PC-9 (cell line): ENCODE measurements around the gene GFER. TPM values are rescaled to one million over a fixed set of nuclear protein-coding genes. Genes with fewer than 3 reads are reported as not detected.

Source experiments
- BruUV-seq: library from RNA; stranded (reverse); fragments of 400-500 nt; replicated peaks from 2 replicates; lab custom pipeline; 2021; lab: Mats Ljungman, UMichigan
- CTCF ChIA-PET: fragments of 300-600 bp; sonication (Branson Sonifier 250); formaldehyde crosslinking; loops from one replicate; lab custom pipeline; 2022; ENCODE audit warnings: antibody characterized with exemption; lab: Charles Lee
- POLR2A ChIA-PET: fragments of 300-600 bp; sonication (Branson Sonifier 250); formaldehyde crosslinking; loops from one replicate; lab custom pipeline; 2022; ENCODE audit warnings: antibody characterized with exemption; ENCODE audit not compliant: unreplicated experiment; lab: Charles Lee
- DNase-seq, 2 experiments: peaks; one replicate each; pipeline versions ENCODE4 v3.0.0 to v3.0.0-alpha.2; 2015 to 2022; ENCODE audit warnings: mixed read lengths in 1 of 2
- H2AFZ ChIP-seq: fragments of 200-600 bp; sonication (generic); 2 replicates; pipeline ENCODE4 v1.8.1; 2017; ENCODE audit warnings: antibody characterized with exemption
- H3F3A ChIP-seq: fragments of 200-600 bp; sonication (generic); 2 replicates; pipeline ENCODE4 v1.8.1; 2017; ENCODE audit warnings: antibody characterized with exemption, mild to moderate bottlenecking, low read depth; ENCODE audit not compliant: insufficient read depth
- H3K27ac ChIP-seq: fragments of 200-600 bp; sonication (generic); 2 replicates; pipeline ENCODE4 v1.6.1; 2016; ENCODE audit warnings: mixed run types
- H3K27me3 ChIP-seq: fragments of 200-600 bp; sonication (generic); 2 replicates; pipeline ENCODE4 v1.6.1; 2016; ENCODE audit warnings: low read depth, mixed run types; ENCODE audit not compliant: insufficient read depth
- H3K36me3 ChIP-seq: fragments of 200-600 bp; sonication (generic); 2 replicates; pipeline ENCODE4 v1.6.1; 2016; ENCODE audit warnings: low read depth, mixed run types
- H3K4me1 ChIP-seq: fragments of 200-600 bp; sonication (generic); replicated peaks from 2 replicates; pipeline ENCODE4 v1.6.1; 2016; ENCODE audit warnings: mixed run types; ENCODE audit not compliant: insufficient read depth
- H3K4me2 ChIP-seq: fragments of 200-600 bp; sonication (generic); 2 replicates; pipeline ENCODE4 v1.6.1; 2017; ENCODE audit warnings: mixed run types
- H3K4me3 ChIP-seq: fragments of 200-600 bp; sonication (generic); 2 replicates; pipeline ENCODE4 v1.6.1; 2016; ENCODE audit warnings: mixed run types
- H3K79me2 ChIP-seq: fragments of 200-600 bp; sonication (generic); 2 replicates; pipeline ENCODE4 v1.6.1; 2017; ENCODE audit warnings: low read depth, mixed run types
- H3K9me2 ChIP-seq: fragments of 200-600 bp; sonication (generic); 2 replicates; pipeline ENCODE4 v1.8.1; 2017; ENCODE audit warnings: mild to moderate bottlenecking; ENCODE audit not compliant: insufficient read depth
- H3K9me3 ChIP-seq: fragments of 200-600 bp; sonication (generic); 2 replicates; pipeline ENCODE4 v1.8.1; 2016; ENCODE audit warnings: low read depth; ENCODE audit not compliant: insufficient read depth
- H4K20me1 ChIP-seq: fragments of 200-600 bp; sonication (generic); 2 replicates; pipeline ENCODE4 v1.8.1; 2017; ENCODE audit not compliant: insufficient read depth
- EZH2 ChIP-seq: fragments of 200-600 bp; sonication (generic); IDR thresholded peaks from 2 replicates; pipeline ENCODE4 v1.8.0; 2017; ENCODE audit warnings: antibody characterized with exemption, low read depth
- intact Hi-C: fragments of 100-400 bp; cut with micrococcal nuclease; formaldehyde crosslinking; loops from one replicate; pipeline ENCODE4 v1.10.0; 2022; ENCODE audit not compliant: unreplicated experiment
- total RNA-seq: library from RNA; stranded (reverse); gene quantifications from 2 replicates; pipeline ENCODE4 v1.2.3, GENCODE V29; 2021
- TF ChIP-seq, protein P1 (sequence below): fragments of 200-600 bp; sonication (generic); conservative IDR thresholded peaks from 2 replicates; pipeline ENCODE4 v1.6.1; 2017; ENCODE audit warnings: mixed run types, antibody characterized with exemption, mild to moderate bottlenecking, moderate library complexity

GFER gene
- total RNA-seq, 1 experiment from 2014 or later = 59.7 TPM

DNA sequence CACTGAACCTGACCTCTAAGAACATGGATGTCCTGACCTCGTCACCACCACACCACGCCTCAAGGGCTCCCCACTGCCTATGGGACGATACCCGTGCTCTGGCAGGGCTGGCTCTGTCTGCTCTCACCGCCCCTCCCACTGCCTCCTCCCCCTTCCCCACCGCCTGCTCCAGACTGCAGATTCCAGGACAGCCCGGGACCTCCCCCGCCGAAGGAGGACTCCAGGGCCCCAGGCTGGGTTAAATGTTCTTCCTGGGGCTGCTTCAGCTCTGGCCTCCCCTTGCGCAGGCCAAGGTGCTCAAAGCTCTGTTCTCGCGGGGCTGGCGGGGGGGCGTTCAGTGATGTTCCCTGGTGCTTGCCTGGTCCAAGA lies 38.7 kb downstream of the GFER start:
- no peaks in the 10 kb centered on the region for H3K9me3 ChIP-seq
- 0 out of 2 replicates have a peak, but pooled peaks cover 3% of the 10 kb centered on the region for H3K79me2 ChIP-seq
- H3K4me1 ChIP-seq = peaks cover 14% of the 10 kb centered on the region
- DNase-seq = peak in 1 of 2 experiments; percentile 67
- no TSS peak for BruUV-seq
- H3K4me2 ChIP-seq = peak overlapping the region; percentile 85
- H3K4me3 ChIP-seq = peak overlapping the region; percentile 45; the same call in 1 of the 2 replicates
- ChIA-PET CTCF (interaction anchor here (0.5 to 1.4 kb wide), 14 partner anchors 9 to 472 kb away, joined by 3 to 15 read pairs (median 5); partner anchors contain the start of genes NTHL1 and TSC2), POLR2A (interaction anchor here (0.6 to 1.0 kb wide), 4 partner anchors 25 to 125 kb away, joined by 3 to 12 read pairs (median 4); partner anchors contain the start of gene TSC2)
- peaks cover 4% of the 10 kb centered on the region; the same call in 1 of the 2 replicates for H3F3A ChIP-seq
- no peaks in the 10 kb centered on the region for H3K36me3 ChIP-seq
- peaks cover 4% of the 10 kb centered on the region; the same call in 1 of the 2 replicates for H4K20me1 ChIP-seq
- no peak for TF ChIP-seq EZH2
- TF ChIP-seq, protein P1, sequence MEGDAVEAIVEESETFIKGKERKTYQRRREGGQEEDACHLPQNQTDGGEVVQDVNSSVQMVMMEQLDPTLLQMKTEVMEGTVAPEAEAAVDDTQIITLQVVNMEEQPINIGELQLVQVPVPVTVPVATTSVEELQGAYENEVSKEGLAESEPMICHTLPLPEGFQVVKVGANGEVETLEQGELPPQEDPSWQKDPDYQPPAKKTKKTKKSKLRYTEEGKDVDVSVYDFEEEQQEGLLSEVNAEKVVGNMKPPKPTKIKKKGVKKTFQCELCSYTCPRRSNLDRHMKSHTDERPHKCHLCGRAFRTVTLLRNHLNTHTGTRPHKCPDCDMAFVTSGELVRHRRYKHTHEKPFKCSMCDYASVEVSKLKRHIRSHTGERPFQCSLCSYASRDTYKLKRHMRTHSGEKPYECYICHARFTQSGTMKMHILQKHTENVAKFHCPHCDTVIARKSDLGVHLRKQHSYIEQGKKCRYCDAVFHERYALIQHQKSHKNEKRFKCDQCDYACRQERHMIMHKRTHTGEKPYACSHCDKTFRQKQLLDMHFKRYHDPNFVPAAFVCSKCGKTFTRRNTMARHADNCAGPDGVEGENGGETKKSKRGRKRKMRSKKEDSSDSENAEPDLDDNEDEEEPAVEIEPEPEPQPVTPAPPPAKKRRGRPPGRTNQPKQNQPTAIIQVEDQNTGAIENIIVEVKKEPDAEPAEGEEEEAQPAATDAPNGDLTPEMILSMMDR = no peak
- H3K27ac ChIP-seq = no peak overlapping the region
- no peak overlapping the region for H2AFZ ChIP-seq
- H3K9me2 ChIP-seq = no peaks in the 10 kb centered on the region
- intact Hi-C loops = loop anchor here (1.0 to 2.0 kb wide), 5 partner anchors 21 to 126 kb away; partner anchors contain the start of gene RAB26
- H3K27me3 ChIP-seq = no peaks in the 10 kb centered on the region

DNA sequence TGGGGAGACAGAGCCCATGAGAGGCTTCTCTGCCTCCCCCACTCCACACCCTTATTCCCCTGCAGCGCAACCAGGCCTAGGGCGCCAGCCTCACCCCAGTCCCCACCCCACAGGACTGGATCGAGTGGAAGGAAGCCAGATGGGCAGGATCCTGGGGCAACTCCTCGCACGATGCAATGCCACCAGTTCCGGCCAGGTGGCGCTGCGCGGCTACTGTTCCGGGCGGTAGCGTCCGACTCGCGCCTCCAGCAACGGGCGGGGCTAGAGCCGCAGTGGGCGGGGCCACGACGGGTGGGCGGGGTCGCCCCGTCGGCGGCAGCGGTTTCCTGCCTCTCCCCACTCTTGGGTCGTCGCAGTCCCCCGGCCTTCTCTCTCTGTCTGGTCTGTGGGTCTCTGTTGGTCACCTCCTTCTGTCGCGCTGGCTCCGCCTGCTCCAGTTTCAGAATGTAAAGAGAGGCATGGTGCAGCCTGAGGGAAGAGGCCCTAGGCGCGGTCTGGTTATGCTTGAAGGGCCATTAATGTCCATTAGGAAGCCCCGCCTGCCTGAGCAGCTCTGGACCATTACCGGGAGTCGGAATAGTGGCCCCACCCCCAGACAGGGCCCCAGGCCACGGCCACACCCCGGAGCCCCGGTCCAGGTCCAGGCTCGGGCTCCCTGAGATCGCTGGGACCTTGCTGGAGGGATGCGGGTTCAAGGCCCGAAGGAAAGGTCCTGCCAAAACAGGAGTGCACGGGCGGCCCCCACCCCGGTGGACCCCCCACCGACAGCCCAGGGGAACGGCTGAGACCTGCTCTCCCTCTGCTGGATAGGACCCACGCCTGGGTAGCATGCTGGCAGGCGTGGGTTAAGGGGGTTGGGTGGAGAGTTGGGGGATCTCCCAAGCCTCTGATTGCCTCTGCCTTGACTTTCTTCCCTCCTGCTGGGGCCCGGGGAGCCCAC lies 39.4 kb downstream of the GFER start:
- POLR2A ChIA-PET = interaction anchor here (0.5 to 1.0 kb wide), 3 partner anchors 18 to 125 kb away, joined by 3 to 4 read pairs (median 3); no protein-coding TSS in a partner anchor
- Histone ChIP-seq H3F3A (peaks cover 9% of the 10 kb centered on the region; the same call in 1 of the 2 replicates), H3K27ac (no peak overlapping the region), H4K20me1 (peaks cover 4% of the 10 kb centered on the region; the same call in 1 of the 2 replicates), H3K4me1 (peaks cover 16% of the 10 kb centered on the region), H3K79me2 (0 out of 2 replicates have a peak, but pooled peaks cover 4% of the 10 kb centered on the region), H3K36me3 (no peaks in the 10 kb centered on the region), H2AFZ (peak overlapping the region; percentile 74; the same call in 1 of the 2 replicates), H3K4me2 (peak overlapping the region; percentile 85), H3K9me2 (no peaks in the 10 kb centered on the region), H3K27me3 (no peaks in the 10 kb centered on the region), H3K4me3 (peak overlapping the region; percentile 52; the same call in 1 of the 2 replicates), H3K9me3 (no peaks in the 10 kb centered on the region)
- CTCF ChIA-PET = interaction anchor here (0.6 to 1.4 kb wide), 9 partner anchors 10 to 471 kb away, joined by 3 to 15 read pairs (median 7); no protein-coding TSS in a partner anchor
- BruUV-seq = no TSS peak
- no peak for TF ChIP-seq EZH2
- TF ChIP-seq, protein P1 = peak; percentile 96
- intact Hi-C loops = loop anchor here (1.0 to 2.0 kb wide), 5 partner anchors 20 to 125 kb away; partner anchors contain the start of gene RAB26
- DNase-seq = peak; percentile 61 to 97

DNA sequence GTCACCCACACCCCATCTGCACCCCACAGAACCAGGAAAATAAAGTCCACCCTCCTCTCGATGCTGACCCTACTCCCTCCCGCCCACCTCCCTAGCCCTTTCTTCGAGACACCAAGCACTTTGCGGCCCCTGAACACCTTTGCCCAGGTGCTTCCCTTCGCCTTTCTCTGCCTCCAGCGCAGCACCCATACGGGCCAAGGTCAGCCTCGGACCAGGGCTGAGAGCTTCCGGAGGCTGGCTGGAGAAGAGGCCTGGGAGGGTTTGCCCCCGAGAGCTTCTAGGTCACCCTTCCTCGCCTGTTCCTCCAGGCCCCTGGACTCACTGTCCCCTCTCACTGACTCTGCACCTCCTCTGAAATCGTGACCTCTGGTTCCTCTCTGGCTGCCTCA lies 40.0 kb downstream of the GFER start:
- Histone ChIP-seq H3K27me3 (no peaks in the 10 kb centered on the region), H3K27ac (no peak overlapping the region), H3K79me2 (0 out of 2 replicates have a peak, but pooled peaks cover 4% of the 10 kb centered on the region), H3K4me1 (peaks cover 16% of the 10 kb centered on the region), H2AFZ (no peak overlapping the region), H3K9me2 (no peaks in the 10 kb centered on the region), H3K4me2 (no peak overlapping the region), H3F3A (peaks cover 9% of the 10 kb centered on the region; the same call in 1 of the 2 replicates), H3K36me3 (no peaks in the 10 kb centered on the region), H3K4me3 (no peak overlapping the region), H3K9me3 (no peaks in the 10 kb centered on the region), H4K20me1 (peaks cover 4% of the 10 kb centered on the region; the same call in 1 of the 2 replicates)
- POLR2A ChIA-PET = no interaction called here
- intact Hi-C loops = no loop called here
- CTCF ChIA-PET = no interaction called here
- no TSS peak for BruUV-seq
- no peak for DNase-seq
- TF ChIP-seq, protein P1 = no peak
- TF ChIP-seq EZH2 = no peak
